Cardiac fibroblast (primary cell): ENCODE data around the gene ARMS2.
A peak's percentile ranks its signal among the peaks of the same experiment; 100 is the strongest.

Experiments used
- DNase-seq, 2 donors: peaks; one replicate each; pipeline versions ENCODE4 v3.0.0 to v3.0.0-alpha.2; 2010; ENCODE audit warnings: low read depth in 2 of 2
- H3K4me3 ChIP-seq, 2 donors: replicated peaks in 1 of 2; 1 replicate in 1 of 2; 2 replicates in 1 of 2; pipeline ENCODE4 v1.5.1; 2011; ENCODE audit warnings: low read depth in 2 of 2, low read length in 2 of 2, mild to moderate bottlenecking in 2 of 2, moderate library complexity in 1 of 2
- CTCF ChIP-seq: IDR thresholded peaks from one replicate; pipeline ENCODE4 v1.5.1; 2011; ENCODE audit warnings: low read depth, mild to moderate bottlenecking, low read length, inconsistent platforms

ARMS2 gene

GRCh38 chr10:122503012-122503411 lies 48.6 kb downstream of the ARMS2 start:
- DNase-seq = no peak
- no peak for TF ChIP-seq CTCF
- H3K4me3 ChIP-seq = no peak overlapping the region

- H3K4me3 ChIP-seq = no peak overlapping the region
- TF ChIP-seq CTCF = no peak
- DNase-seq = no peak
Observed at GRCh38 chr10:122503886-122504609, 49.6 kb downstream of the ARMS2 start.

GRCh38 chr10:122504610-122504950 lies 50.1 kb downstream of the ARMS2 start:
- peak; percentile 92 to 94 for DNase-seq
- no peak for TF ChIP-seq CTCF
- no peak overlapping the region for H3K4me3 ChIP-seq

- DNase-seq = no peak
- TF ChIP-seq CTCF = no peak
- no peak overlapping the region for H3K4me3 ChIP-seq
Observed at GRCh38 chr10:122505011-122505410, 50.6 kb downstream of the ARMS2 start.

GRCh38 chr10:122505885-122506645 lies 51.6 kb downstream of the ARMS2 start:
- no peak for DNase-seq
- H3K4me3 ChIP-seq = no peak overlapping the region
- TF ChIP-seq CTCF = no peak
